NT2/D1 (cell line): ENCODE results near the gene SLC6A18.

Experiments used
- SUZ12 ChIP-seq: IDR thresholded peaks from 2 replicates; pipeline ENCODE4 v1.6.1; 2011; ENCODE audit not compliant: insufficient read length, insufficient read depth; ENCODE audit errors: extremely low read depth
- YY1 ChIP-seq: IDR thresholded peaks from 2 replicates; pipeline ENCODE4 v1.6.1; 2011; ENCODE audit not compliant: insufficient read length, insufficient read depth
- ZNF274 ChIP-seq: IDR thresholded peaks from 2 replicates; pipeline ENCODE4 v1.6.1; 2011; ENCODE audit warnings: mild to moderate bottlenecking, low read depth, low read length

DNA sequence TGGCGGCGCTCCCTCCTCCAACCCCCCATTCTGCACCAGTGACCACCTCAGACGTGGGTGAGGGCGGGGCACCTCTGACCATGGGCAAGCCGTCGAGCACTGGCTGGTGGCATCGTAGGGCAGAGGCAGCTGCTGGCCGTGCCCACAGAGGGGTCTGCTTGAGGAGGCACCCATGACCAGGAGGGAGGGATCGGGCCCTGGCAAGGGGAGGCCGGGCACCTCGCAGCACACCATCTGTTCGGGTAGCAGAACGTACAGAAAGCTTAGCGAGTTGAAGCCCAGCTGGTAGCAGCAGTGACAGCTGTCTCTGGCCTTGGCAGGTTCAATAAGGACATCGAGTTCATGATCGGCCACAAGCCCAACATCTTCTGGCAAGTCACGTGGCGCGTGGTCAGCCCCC is 4.3 kb upstream of the SLC6A18 start:
- TF ChIP-seq ZNF274 (no peak), YY1 (no peak), SUZ12 (no peak)
